HepG2 (cell line): ENCODE data around the gene AOX1. TPM values are rescaled to one million over a fixed set of nuclear protein-coding genes. Genes with fewer than 3 reads are reported as not detected.
A peak's percentile ranks its signal among the peaks of the same experiment; 100 is the strongest.

Source experiments
- ATF4 ChIP-seq, 2 experiments: fragments of 450-650 bp in 1 of 2; sonication (generic) in 1 of 2; formaldehyde crosslinking; IDR thresholded peaks; 2 replicates each; pipeline versions ENCODE4 v1.5.0 to v1.8.0; 2020 to 2022; ENCODE audit warnings: mild to moderate bottlenecking in 1 of 2, missing genetic modification reagents in 1 of 2
- CREB1 ChIP-seq, 2 experiments: fragments of 450-650 bp in 1 of 2; IDR thresholded peaks; 2 replicates each; pipeline ENCODE4 v1.6.1; 2016 to 2017; ENCODE audit warnings: control low read depth in 1 of 2, mild to moderate bottlenecking in 1 of 2, missing compliant biosample characterization in 1 of 2, missing genetic modification characterization in 1 of 2
- FOXJ3 ChIP-seq: sonication (generic); formaldehyde crosslinking; IDR thresholded peaks from 2 replicates; pipeline ENCODE4 v1.4.0; 2020; ENCODE audit warnings: missing genetic modification reagents, mild to moderate bottlenecking, borderline replicate concordance
- HNF4A ChIP-seq: sonication (generic); formaldehyde crosslinking; IDR thresholded peaks from 2 replicates; pipeline ENCODE4 v1.4.0; 2020; ENCODE audit warnings: missing genetic modification reagents
- KDM5B ChIP-seq: sonication (generic); formaldehyde crosslinking; IDR thresholded peaks from 2 replicates; pipeline ENCODE4 v1.4.0; 2020; ENCODE audit warnings: missing genetic modification reagents, mild to moderate bottlenecking, borderline replicate concordance
- PAXIP1 ChIP-seq: sonication (generic); formaldehyde crosslinking; conservative IDR thresholded peaks from 2 replicates; pipeline ENCODE4 v1.4.0; 2020; ENCODE audit warnings: mild to moderate bottlenecking, missing genetic modification reagents, moderate library complexity
- RAD21 ChIP-seq: fragments of 450-650 bp; formaldehyde crosslinking; IDR thresholded peaks from 2 replicates; pipeline ENCODE4 v1.5.0; 2020; ENCODE audit warnings: mild to moderate bottlenecking
- RFX5 ChIP-seq: IDR thresholded peaks from 2 replicates; pipeline ENCODE4 v1.6.1; 2011; ENCODE audit warnings: low read depth, low read length, improper control_type of control experiment
- THRA ChIP-seq: sonication (generic); formaldehyde crosslinking; IDR thresholded peaks from 2 replicates; pipeline ENCODE4 v1.4.0; 2020; ENCODE audit warnings: missing genetic modification reagents, borderline replicate concordance
- ZC3H4 ChIP-seq: sonication (generic); formaldehyde crosslinking; IDR thresholded peaks from 2 replicates; pipeline ENCODE4 v1.4.0; 2020; ENCODE audit warnings: missing genetic modification reagents, borderline replicate concordance
- ZNF124 ChIP-seq: sonication (generic); formaldehyde crosslinking; IDR thresholded peaks from 2 replicates; pipeline ENCODE4 v1.4.0; 2020; ENCODE audit warnings: missing genetic modification reagents
- ZNF33A ChIP-seq: sonication (generic); formaldehyde crosslinking; IDR thresholded peaks from 2 replicates; pipeline ENCODE4 v1.5.1; 2020; ENCODE audit warnings: missing genetic modification reagents, mild to moderate bottlenecking, moderate library complexity, borderline replicate concordance
- ZNF552 ChIP-seq: sonication (generic); formaldehyde crosslinking; IDR thresholded peaks from 2 replicates; pipeline ENCODE4 v1.9.0; 2022; ENCODE audit warnings: missing genetic modification reagents, mild to moderate bottlenecking, borderline replicate concordance
- ZNF558 ChIP-seq: sonication (generic); formaldehyde crosslinking; IDR thresholded peaks from 2 replicates; pipeline ENCODE4 v1.9.0; 2022; ENCODE audit warnings: mild to moderate bottlenecking, missing genetic modification reagents, borderline replicate concordance
- ZNF646 ChIP-seq: sonication (generic); formaldehyde crosslinking; IDR thresholded peaks from 2 replicates; pipeline ENCODE4 v1.9.0; 2021; ENCODE audit warnings: mild to moderate bottlenecking, missing genetic modification reagents
- polyA plus RNA-seq, 8 experiments: library from polyadenylated mRNA; depleted of rRNA in 3 of 8; stranded (reverse) in 7 of 8; unstranded in 1 of 8; fragments of >200 nt; fragmentation: Illumina TruSeq in 4 of 8; extraction: Trizol in 4 of 8; gene quantifications; 2 replicates each; pipeline versions ENCODE4 v1.2.1 to v1.2.3, GENCODE V29; 2011 to 2016; ENCODE audit warnings: low read depth in 4 of 8, missing spikeins in 1 of 8, mixed read lengths in 1 of 8; ENCODE audit not compliant: insufficient read depth in 1 of 8
- total RNA-seq, 5 experiments: library from RNA; depleted of rRNA; stranded (reverse); fragments of >200 nt; fragmentation: Illumina TruSeq; extraction: Trizol; gene quantifications; 2 replicates each; pipeline ENCODE4 v1.2.3, GENCODE V29; 2016; ENCODE audit warnings: low read depth in 1 of 5

AOX1 gene
- total and polyA plus RNA-seq, 2 of the 13 experiments (the other 11 are each of a cell fraction or from before 2014, with no cell fraction given) = 9.2 to 18.0 TPM

GRCh38 chr2:200677721-200678532 is 92.1 kb downstream of the AOX1 start (continued):
- TF ChIP-seq ZNF646 (CRISPR knock-in tag) (no peak), HNF4A (CRISPR knock-in tag) (0 out of 2 replicates have a peak, but pooled peaks have one; percentile 20), THRA (CRISPR knock-in tag) (no peak), FOXJ3 (0 out of 2 replicates have a peak, but pooled peaks have one; percentile 24), ZNF33A (CRISPR knock-in tag) (no peak), CREB1 (IDR thresholded peaks at IDR 0.05) (no peak), CREB1 (CRISPR knock-in tag; IDR thresholded peaks at IDR 0.05) (no peak; the same call in 1 of the 2 replicates), PAXIP1 (CRISPR knock-in tag) (peak; percentile 35; the same call in 1 of the 2 replicates), ZNF552 (no peak), KDM5B (no peak), ATF4 (CRISPR knock-in tag; IDR thresholded peaks at IDR 0.05) (no peak), ZC3H4 (CRISPR knock-in tag) (no peak), RAD21 (0 out of 2 replicates have a peak, but pooled peaks have one; percentile 12), RFX5 (no peak), ZNF124 (no peak), ZNF558 (CRISPR knock-in tag) (no peak)
